NOMO-1 (cell line): ENCODE data around the gene HIC1.

Source experiments
- DNase-seq, 2 experiments: peaks; one replicate each; lab custom pipeline; 2025; ENCODE audit not compliant: unreplicated experiment in 2 of 2; lab: John Stamatoyannopoulos, UW

HIC1 gene

DNA sequence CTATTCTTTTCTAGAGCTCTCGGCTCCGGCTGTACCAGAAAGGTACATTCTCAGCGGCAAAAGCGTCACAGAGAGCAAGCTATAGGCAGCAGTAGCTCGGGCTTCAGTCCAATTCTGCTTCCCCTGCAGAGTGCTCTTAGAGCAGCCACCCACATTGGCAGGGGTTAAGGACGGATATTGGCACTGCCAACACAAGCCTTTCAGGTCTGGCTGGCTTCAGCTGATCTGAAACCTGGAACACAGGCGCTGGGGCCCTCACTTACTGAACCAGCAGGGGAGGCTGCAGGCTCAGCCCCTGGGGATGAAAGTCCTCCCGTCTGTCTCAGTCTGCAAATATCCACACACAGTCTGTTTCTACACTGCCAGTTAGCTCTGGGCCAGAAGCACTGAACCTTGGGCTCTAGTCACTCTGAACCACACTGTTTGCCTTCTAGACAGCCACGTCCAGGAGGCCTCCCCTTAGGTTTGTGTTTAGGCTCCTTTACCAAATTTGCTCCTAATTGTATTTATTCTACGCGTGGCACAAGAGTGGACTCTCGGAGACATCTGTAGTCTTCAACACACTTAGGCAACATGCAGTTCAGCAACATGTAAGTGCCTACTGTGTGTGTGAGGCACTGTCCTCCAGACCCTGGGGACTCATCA is 40.1 kb downstream of the HIC1 start:
- DNase-seq, result no peak

DNA sequence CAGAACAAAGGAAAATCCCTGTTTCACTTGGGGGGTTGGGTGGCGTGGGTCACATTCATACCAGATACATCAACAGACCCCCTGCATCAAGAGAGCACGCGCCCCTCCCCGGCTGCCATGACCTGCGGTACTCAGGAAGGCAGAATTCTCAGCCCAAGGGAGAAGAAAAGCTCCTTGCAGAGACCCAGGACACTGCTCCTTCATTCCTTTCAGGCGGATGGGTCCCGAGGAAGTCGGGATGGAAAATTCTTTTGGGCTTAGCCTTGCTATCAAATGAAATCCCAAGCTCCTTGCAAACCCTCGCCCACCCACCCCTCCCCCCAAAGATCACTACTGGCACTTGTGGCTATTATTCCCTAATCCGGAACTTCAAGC is 40.6 kb downstream of the HIC1 start:
- DNase-seq, result no peak

DNA sequence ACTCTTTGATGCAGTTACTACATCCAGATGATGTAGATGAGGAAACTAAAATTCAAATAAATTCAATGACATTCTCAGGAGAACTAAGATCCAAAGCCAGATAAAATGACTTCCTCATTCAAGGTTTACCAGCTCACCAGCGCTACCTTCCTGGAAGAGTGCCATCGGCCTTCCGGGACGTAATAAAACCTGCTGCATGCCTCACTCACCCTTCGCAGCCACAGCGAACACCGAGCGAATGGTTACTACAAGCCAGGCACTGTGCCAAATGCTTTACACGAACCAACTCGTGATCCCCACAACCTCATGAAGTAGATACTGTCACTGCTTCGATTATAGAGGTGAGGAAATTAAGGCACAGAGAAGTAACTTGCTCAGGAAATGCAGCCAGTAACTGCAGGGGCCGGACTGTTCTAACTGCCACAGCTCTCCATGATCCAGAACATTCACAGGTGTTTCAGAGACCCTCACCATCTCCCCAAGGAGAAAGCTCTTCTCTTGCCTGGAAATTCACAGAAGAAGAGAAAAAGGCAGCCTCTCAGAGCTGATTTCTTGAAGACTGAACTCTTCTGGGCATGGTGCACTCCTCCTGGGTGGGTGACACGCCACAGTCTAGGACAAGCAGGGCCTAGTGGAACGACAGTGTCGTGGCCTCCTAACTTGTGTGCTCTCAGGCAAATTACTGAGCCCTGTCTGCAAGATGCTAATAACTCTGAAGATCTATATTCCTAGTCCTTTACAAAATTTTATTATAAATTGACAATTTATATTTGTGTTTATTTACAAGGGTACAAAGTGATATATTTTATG is 46.8 kb downstream of the HIC1 start:
- DNase-seq, result peak; percentile 37 to 46

GRCh38 chr17:2102931-2103809 is 48.3 kb downstream of the HIC1 start:
- no peak for DNase-seq

GRCh38 chr17:2105663-2106062 is 50.8 kb downstream of the HIC1 start:
- no peak for DNase-seq

GRCh38 chr17:2106308-2106955 is 51.5 kb downstream of the HIC1 start:
- DNase-seq, result no peak

GRCh38 chr17:2107050-2107449 is 52.1 kb downstream of the HIC1 start:
- no peak for DNase-seq

DNA sequence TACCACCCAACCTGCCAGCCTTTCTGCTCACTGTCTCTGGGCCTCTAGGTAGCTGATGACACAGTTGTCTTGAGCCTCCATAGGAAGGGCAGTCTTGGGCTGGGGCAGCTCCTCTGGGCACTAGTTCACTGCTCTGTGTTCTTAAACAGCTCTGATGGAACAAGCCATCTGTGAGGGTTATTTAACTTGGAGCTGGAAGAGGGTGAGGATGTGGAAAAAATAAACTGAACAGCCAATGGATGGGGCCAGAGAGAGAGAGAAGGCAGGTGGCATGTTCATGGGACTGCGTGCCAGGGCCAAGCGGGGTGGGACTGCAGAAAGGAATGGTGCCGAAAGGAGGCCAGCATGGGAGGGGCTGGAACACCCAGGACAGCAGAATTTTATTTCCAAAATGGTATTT is 52.6 kb downstream of the HIC1 start:
- no peak for DNase-seq

DNA sequence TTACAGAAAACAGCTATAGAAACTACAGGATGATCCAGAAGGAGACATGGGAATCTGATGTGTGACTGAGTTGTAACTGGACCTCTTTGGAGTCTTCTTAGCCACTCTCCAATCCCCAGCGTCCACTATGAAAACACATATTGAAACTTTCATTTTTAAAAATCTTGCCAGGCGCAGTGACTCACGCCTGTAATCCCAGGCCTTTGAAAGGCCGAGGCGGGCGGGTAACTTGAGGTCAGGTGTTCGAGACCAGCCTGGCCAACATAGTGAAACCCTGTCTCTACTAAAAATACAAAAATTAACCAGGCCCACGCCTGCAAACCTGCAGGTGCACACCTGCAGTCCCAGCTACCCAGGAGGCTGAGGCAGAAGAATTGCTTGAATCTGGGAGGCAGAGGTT is 53.3 kb downstream of the HIC1 start:
- no peak for DNase-seq

GRCh38 chr17:2110436-2110835 is 55.5 kb downstream of the HIC1 start:
- DNase-seq, result no peak

DNA sequence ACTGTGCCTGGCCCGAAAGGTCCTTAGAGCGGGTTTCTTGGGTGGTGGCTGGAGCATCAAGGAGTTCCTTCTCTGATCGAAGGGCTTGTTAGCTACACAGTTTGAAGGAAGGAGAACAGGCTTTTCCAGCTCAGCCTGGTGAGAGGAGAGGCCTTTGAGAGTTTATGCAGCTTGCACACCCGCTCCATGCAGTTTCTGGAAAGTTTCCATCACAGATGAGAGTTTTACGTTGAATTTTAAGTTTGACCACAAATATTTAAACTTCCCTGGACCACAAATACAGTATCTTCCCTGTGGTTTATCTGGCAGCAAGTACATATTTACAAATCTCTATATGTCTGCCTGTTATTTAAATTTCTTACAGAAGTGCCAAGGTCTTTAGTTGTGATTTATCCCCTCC is 56.8 kb downstream of the HIC1 start:
- DNase-seq, result no peak
